GM21447 (cell line): Measurements from ENCODE around the gene CLIP1.
"Not testable (repeated sequence)": the region's sequence is repeated elsewhere in the genome, so short reads cannot be mapped to it uniquely, and the experiment has no call there.

Experiments
- ATAC-seq: cut with Tn5 transposase; IDR thresholded peaks from one replicate; pipeline ENCODE4 v1.9.1; 2021; ENCODE audit not compliant: unreplicated experiment

The CLIP1 gene

GRCh38 chr12:122260735-122261134 is 161.7 kb downstream of the CLIP1 start:
- not testable (repeated sequence) for ATAC-seq

DNA sequence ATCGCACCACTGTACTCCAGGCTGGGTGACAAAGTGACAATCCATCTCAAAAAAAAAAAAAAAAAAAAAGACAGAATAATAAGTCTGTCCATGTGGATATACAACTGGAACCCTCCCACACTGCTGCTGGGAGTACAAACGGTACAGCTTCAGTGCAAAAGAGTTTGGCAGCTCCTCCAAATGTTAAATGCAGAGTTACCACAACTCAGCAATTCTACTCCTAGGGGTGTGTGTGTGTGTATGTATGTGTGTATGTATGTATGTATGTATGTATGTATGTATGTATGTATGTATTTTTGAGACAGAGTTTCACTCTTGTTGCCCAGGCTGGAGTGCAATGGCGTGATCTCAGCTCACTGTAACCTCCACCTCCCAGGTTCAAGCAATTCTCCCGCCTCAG is 163.5 kb downstream of the CLIP1 start:
- not testable (repeated sequence) for ATAC-seq

DNA sequence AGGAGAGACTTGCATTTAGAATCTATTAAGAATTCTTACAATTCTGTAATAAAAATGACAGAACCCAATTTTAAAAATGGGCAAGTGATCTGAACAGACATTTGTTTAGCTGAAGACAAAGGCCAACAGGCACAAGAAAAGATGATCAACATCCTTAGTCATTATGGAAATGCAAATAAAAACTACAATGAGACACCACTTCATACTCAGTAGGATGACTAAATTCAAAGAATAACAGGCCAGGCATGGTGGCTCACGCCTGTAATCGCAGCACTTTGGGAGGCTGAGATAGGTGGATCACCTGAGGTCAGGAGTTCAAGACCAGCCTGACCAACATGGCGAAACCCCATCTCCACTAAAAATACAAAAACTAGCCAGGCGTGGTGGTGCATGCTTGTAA is 164.0 kb downstream of the CLIP1 start:
- not testable (repeated sequence) for ATAC-seq

DNA sequence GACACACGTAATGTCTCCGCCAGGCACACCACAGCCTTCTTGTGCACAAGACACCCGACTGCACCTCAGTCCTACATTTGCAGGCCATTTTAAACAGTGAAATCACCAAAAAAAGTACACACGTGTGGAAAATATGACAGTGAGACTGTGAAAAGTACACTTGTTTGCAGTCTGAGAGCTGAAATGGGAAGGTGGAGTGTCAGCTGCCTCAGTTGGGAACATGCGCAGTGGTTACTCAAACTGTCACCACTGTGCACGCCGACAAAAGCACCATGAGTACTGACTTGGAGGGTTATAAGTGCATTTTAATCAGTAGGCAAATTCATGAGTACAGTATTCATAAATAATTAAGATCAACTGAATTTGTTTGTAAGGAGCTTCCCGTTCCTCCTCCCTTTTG is 171.9 kb downstream of the CLIP1 start:
- no peak for ATAC-seq

GRCh38 chr12:122250047-122250446 is 172.4 kb downstream of the CLIP1 start:
- ATAC-seq = no peak

GRCh38 chr12:122245553-122245952 is 176.9 kb downstream of the CLIP1 start:
- no peak for ATAC-seq

GRCh38 chr12:122244565-122245371 is 177.7 kb downstream of the CLIP1 start:
- no peak for ATAC-seq

DNA sequence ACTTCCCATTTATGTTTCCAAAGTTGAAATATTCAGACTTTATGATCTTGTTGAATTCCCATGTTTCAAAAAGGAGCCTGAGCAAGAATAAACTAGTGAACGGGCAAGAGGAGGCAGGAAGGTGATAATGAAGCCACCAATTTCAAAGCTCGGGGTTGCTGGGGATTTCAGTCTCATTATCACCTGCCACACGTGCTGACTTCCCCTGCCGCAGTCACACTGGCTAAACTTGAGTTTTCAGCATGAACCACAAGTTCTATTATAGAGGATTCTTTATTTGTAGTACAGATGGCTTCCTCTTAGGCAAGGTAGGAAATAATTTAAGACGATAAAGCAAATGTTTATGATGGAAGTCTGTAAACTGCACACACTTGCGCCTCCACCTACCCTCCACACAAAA is 178.5 kb downstream of the CLIP1 start:
- no peak for ATAC-seq

DNA sequence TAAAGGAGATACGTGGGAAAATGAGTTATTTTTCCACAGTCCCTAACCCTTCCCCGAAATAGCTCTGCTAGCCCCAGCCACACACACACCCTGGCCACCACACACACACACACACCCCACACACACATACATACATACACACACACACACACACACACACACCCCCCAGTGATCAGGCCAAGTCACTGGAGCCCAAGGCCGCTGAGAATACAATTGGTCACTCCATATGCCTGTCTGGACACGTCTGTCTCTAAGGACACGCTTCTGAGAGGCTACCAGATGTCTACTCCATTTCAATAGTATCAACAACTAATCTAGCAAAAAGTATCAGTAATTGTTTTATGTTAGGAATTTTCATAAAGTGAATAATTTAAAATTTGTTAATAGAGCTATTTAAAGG is 183.6 kb downstream of the CLIP1 start:
- ATAC-seq = no peak

DNA sequence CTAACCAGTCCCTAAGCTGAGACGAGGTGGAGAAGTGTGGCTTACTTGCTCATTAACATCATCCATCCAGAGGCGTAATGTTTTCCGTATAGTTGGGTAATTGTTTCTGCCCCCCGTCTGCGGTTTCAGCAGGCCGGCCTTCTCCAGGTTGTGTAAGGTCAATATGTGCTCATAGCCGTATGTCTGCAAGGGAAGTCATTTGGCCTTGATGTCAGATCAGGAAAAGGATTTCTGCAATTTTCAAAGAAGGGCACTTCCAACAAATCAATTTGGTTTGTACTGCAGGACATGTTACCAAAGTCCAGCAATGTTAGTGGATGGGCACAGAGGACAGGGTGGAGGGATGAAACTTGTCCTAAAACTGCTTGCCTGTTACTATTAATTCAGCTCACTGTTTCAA is 186.7 kb downstream of the CLIP1 start:
- ATAC-seq = no peak

DNA sequence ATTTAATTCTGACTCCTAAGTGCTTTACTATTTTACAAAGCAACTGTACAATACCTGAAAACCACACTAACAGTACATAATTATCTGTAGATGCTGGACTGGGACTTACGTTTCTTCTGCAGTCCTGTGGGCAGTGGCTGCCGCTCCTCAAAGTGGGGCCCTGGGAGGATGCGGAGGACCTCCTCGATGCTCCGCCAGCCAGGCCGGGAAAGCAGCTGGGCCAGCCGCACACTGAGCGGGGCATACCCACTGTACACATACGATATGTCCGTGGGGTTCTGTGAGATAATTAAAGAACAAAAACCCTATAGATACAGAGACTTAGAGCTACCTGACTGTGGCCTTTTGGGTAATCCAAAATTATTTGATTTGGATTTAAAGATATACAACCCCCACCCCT is 189.8 kb downstream of the CLIP1 start:
- ATAC-seq = no peak

- ATAC-seq = no peak
These were observed 191.7 kb downstream of the CLIP1 start for GRCh38 chr12:122230798-122231197.

DNA sequence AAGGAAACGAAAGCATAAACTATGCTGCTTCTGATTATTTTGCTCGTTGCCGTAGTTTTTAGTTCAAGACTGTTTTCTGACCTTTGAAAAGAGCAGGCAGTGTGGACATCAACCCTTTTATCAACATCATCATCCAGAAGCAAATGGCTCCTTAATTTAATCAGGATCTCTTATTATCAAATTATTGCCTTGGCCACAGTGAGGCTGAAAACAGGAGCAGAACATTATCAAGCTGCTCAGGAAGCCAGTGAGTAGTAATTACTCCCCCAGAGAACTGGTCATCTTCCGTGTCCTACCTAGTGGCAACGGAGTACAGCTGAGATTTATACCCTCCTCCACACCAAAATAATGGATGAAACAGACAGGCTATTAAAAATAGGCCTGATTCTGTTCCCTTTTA is 194.4 kb downstream of the CLIP1 start:
- no peak for ATAC-seq

GRCh38 chr12:122227341-122227740 is 195.1 kb downstream of the CLIP1 start:
- ATAC-seq = no peak

DNA sequence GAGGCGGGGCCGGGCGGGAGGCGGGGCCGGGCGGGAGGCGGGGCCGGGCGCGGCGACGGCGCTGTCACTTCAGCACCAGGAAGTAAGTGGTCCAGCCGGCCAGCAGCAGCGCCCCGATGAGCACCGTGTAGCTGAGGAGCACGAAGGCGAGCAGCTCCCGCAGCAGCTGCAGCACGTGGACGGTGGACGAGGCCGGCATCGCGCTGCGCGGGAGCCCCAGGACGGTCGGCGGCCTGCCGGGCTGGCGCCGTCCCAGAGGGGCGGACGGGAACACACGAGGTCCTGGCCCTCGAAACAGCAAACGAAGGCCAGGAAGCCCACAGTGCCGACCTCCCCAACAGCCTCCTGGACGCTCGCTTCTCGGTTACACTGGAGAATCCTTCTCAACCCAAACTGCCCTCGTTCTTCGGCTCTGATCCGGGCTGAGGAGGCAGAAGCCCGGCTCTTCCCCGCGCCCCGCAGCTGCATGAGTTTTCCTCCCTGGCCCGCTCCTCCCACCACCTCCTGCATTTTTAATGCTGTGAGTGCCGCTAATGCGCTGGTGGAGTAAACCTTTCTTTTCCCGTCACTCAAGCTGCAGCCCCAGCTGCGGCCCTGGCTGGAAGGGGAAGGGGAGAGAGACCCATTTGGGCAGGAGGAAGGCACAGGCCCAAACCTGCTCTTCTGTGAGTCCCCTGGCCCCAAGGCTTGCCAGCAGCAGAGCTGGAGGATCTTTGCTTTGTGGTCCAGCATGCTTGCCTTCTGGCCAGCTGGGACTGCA is 195.9 kb downstream of the CLIP1 start:
- no peak for ATAC-seq

- peak; percentile 92 for ATAC-seq
These were observed 196.6 kb downstream of the CLIP1 start, which contains the start of gene DIABLO for GRCh38 chr12:122225683-122226365. Gene DIABLO (minus strand): TSS chr12:122226052. CDS start chr12:122226014, 38 bp downstream.
